ENCODE results near the gene ZNF688. TPM values are rescaled to one million over a fixed set of nuclear protein-coding genes. Genes with fewer than 3 reads are reported as not detected.
A peak's percentile ranks its signal among the peaks of the same experiment; 100 is the strongest.

ZNF688 gene
- total and polyA plus RNA-seq, 9 of the 15 experiments (the other 6 are each of a cell fraction or from before 2014, with no cell fraction given), result 0.48 to 12.9 (median 4.5) TPM

- TF ChIP-seq ATF3 (IDR thresholded peaks at IDR 0.05), result peak; percentile 52; the same call in 1 of the 2 replicates
- TF ChIP-seq ATF3 (CRISPR knock-in tag; conservative IDR thresholded peaks at IDR 0.05), result no peak
- TF ChIP-seq NR3C1 (CRISPR knock-in tag; IDR thresholded peaks at IDR 0.05), result no peak
- TF ChIP-seq CTBP1 (IDR thresholded peaks at IDR 0.05; ENCODE audit: borderline replicate concordance), result peak; percentile 59; the same call in 1 of the 2 replicates
- 0 out of 4 replicates have a peak, but pooled peaks of 1 of the 2 experiments have one; percentile 49 for TF ChIP-seq HDAC1 (IDR thresholded peaks at IDR 0.05)
- TF ChIP-seq RNF219 (CRISPR knock-in tag; IDR thresholded peaks at IDR 0.05), result no peak
- TF ChIP-seq SUPT5H (IDR thresholded peaks at IDR 0.05), result no peak
- no peak for TF ChIP-seq HINFP (tag; conservative IDR thresholded peaks at IDR 0.05; ENCODE audit: low read depth)
- TF ChIP-seq MEIS2 (IDR thresholded peaks at IDR 0.05; ENCODE audit: partially characterized antibody), result no peak
- TF ChIP-seq RBFOX2 (IDR thresholded peaks at IDR 0.05; ENCODE audit: low read depth, low read length), result no peak
- TF ChIP-seq ARID2 (IDR thresholded peaks at IDR 0.05), result no peak
- no peak for TF ChIP-seq ZBTB49 (CRISPR knock-in tag; IDR thresholded peaks at IDR 0.05; ENCODE audit: borderline replicate concordance)
- TF ChIP-seq EP400 (IDR thresholded peaks at IDR 0.05), result no peak
- peak; percentile 17 for TF ChIP-seq BRD9 (IDR thresholded peaks at IDR 0.05; ENCODE audit: low read depth, partially characterized antibody)
- TF ChIP-seq CBX3 (IDR thresholded peaks at IDR 0.05; ENCODE audit: borderline replicate concordance in 1 of 2, low read length in 2 of 2), result no peak
- no peak for TF ChIP-seq MCM5 (IDR thresholded peaks at IDR 0.05; ENCODE audit: low read depth)
- no peak for TF ChIP-seq KLF13 (tag; IDR thresholded peaks at IDR 0.05; ENCODE audit: borderline replicate concordance, low read depth)
- TF ChIP-seq HOXB6 (CRISPR knock-in tag; IDR thresholded peaks at IDR 0.05; ENCODE audit: borderline replicate concordance), result no peak
Measured at GRCh38 chr16:30541502-30542329, 29.8 kb downstream of the ZNF688 start (continued).
